ENCODE measurements around the gene MAP2K6.

MAP2K6 gene

DNA sequence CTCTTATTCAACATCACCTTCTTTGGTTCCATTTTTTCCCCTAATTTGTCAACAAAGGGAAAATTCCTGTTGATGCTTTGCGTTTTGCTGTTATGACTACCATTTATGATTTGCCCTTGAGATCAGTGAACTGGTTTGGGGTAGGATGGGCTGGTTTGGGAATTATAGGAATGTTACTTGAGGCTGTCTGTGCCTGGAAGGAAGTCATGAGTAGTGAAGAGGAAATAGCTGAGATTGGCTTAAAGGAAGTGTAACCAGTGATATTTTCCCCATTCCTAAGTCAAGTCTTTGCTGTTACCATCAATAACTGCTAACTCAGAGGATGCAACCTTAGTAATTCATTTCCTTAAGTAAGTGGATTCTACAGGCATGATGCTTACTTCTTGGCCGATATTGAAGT, 179.2 kb downstream of the MAP2K6 start:
- Histone ChIP-seq H3K4me1 (ENCODE audit: control insufficient read depth, insufficient read depth, low read length) (no peaks in the 10 kb centered on the region), H3K27ac (ENCODE audit: low read length) (no peak overlapping the region), H3K9me3 (ENCODE audit: control insufficient read depth in 2 of 2, low read length in 2 of 2) (no peaks in the 10 kb centered on the region), H3K4me3 (ENCODE audit: low read length in 2 of 2) (no peak overlapping the region), H3K27me3 (ENCODE audit: control insufficient read depth in 1 of 2, insufficient read depth in 2 of 2, low read length in 2 of 2) (no peaks in the 10 kb centered on the region), H3K36me3 (ENCODE audit: control insufficient read depth in 2 of 2, insufficient read depth in 2 of 2, low read length in 2 of 2) (no peaks in the 10 kb centered on the region), H3K9ac (ENCODE audit: low read length in 2 of 2) (no peak overlapping the region)

DNA sequence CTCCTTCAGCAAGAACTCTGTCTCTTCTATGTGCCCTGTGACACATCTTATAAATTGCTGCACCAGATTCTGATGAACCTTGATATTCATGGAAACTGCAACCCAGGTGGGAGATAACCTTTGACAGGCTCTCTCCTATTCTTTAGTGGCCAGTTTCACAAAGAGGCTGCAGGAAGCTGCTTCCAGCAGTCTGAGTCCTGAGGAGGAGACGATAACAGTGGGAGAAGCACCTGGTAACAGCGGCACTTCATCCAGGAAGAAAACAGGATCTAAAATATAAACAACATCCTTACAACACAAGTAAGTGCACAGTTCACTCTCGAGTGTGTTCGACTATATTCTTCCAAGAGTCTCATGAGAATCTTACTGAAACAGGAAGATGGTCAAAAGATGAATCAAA, 180.1 kb downstream of the MAP2K6 start:
- H3K4me1 ChIP-seq (ENCODE audit: control insufficient read depth, insufficient read depth, low read length): no peaks in the 10 kb centered on the region
- H3K36me3 ChIP-seq (ENCODE audit: control insufficient read depth in 2 of 2, insufficient read depth in 2 of 2, low read length in 2 of 2): no peaks in the 10 kb centered on the region
- H3K9ac ChIP-seq (ENCODE audit: low read length in 2 of 2): no peak overlapping the region
- H3K27me3 ChIP-seq (ENCODE audit: control insufficient read depth in 1 of 2, insufficient read depth in 2 of 2, low read length in 2 of 2): no peaks in the 10 kb centered on the region
- H3K4me3 ChIP-seq (ENCODE audit: low read length in 2 of 2): no peak overlapping the region
- no peaks in the 10 kb centered on the region for H3K9me3 ChIP-seq (ENCODE audit: control insufficient read depth in 2 of 2, low read length in 2 of 2)
- no peak overlapping the region for H3K27ac ChIP-seq (ENCODE audit: low read length)

DNA sequence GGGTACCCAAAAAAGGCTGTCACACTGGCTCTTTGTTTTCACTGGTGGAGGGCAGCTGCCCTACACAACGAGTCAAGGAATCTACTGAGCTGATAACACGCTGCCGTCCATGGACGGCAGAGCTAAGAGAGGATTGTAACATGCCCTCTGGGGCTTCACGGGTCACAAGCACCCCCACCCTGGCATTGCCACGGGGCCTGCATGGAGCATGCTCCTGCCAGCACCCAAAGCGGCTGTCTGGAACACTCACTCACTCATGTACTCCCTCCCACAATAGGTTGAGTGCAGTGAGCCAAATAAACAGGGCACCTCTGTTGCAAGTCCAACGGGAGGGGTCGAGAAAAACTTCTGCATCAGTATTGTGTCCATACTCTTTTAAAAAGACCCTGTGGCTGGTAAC, 181.6 kb downstream of the MAP2K6 start:
- no peaks in the 10 kb centered on the region for H3K4me1 ChIP-seq (ENCODE audit: control insufficient read depth, insufficient read depth, low read length)
- H3K9ac ChIP-seq (ENCODE audit: low read length in 2 of 2): no peak overlapping the region
- H3K27ac ChIP-seq (ENCODE audit: low read length): no peak overlapping the region

DNA sequence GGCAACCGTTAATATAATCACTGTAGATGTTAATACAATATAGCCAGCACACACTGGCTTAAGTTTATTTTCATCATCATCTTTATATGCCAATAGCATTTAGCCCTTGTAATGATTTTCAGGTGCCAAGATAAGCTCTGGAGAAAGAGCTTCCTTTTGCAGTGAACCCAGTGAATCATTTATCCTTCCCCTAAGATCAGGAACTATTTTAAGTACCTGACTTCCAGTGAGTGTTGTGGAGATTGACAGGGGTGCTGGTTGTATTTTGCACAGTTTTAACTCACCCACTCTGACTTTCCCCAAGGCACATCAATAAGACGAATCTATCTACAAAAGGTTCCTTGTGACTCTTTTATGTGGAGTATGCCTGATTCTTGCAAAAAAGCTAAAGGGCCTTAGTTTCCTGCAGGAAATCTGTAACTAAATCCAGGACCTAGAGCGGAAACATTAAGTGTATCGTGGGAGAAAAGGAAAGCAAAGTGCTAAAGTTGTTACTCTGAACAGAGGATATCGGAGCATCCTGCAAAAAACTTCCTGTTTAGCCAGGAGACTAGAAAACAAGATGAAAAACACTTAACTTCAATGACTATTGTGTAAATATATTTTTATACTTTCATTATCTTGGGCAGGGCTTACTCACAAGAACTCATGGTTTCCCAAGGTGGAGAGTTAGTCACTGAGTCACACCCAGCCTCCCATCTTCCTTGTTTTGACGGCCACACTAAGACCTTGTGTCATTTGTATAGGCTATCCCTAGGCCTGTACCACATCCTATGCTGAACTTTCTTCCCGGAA, 183.6 kb downstream of the MAP2K6 start:
- Histone ChIP-seq H3K9ac (ENCODE audit: low read length in 2 of 2) (no peak overlapping the region), H3K4me3 (ENCODE audit: low read length in 2 of 2) (no peak overlapping the region), H3K36me3 (ENCODE audit: control insufficient read depth in 2 of 2, insufficient read depth in 2 of 2, low read length in 2 of 2) (no peaks in the 10 kb centered on the region), H3K27me3 (ENCODE audit: control insufficient read depth in 1 of 2, insufficient read depth in 2 of 2, low read length in 2 of 2) (no peaks in the 10 kb centered on the region), H3K4me1 (ENCODE audit: control insufficient read depth, insufficient read depth, low read length) (no peaks in the 10 kb centered on the region), H3K9me3 (ENCODE audit: control insufficient read depth in 2 of 2, low read length in 2 of 2) (no peaks in the 10 kb centered on the region), H3K27ac (ENCODE audit: low read length) (no peak overlapping the region)

More for the DNA sequence above, 181.6 kb downstream of the MAP2K6 start:
- H3K27me3 ChIP-seq (ENCODE audit: control insufficient read depth in 1 of 2, insufficient read depth in 2 of 2, low read length in 2 of 2): no peaks in the 10 kb centered on the region
- no peaks in the 10 kb centered on the region for H3K9me3 ChIP-seq (ENCODE audit: control insufficient read depth in 2 of 2, low read length in 2 of 2)
- no peak overlapping the region for H3K4me3 ChIP-seq (ENCODE audit: low read length in 2 of 2)
- H3K36me3 ChIP-seq (ENCODE audit: control insufficient read depth in 2 of 2, insufficient read depth in 2 of 2, low read length in 2 of 2): no peaks in the 10 kb centered on the region

DNA sequence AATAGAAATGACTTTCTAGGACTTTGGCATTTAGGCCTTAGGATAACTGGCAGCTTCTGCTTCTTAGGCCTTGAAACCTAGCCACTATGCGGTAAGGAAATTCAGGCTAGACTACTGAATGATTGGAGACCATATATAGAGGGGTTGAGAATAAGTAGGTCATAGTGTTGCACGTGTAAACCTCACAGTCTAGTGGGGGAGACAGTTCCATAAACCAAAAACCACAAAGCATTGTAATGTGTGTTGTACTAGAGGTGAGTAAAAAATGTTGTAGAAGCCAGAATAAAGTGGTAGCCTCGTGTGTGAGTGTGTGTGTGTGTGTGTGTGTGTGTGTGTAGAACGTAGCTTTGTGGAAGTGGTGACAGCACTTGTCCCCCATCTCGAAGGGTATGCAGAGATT, 188.5 kb downstream of the MAP2K6 start:
- Histone ChIP-seq H3K9ac (ENCODE audit: low read length in 2 of 2) (no peak overlapping the region), H3K27ac (ENCODE audit: low read length) (no peak overlapping the region), H3K9me3 (ENCODE audit: control insufficient read depth in 2 of 2, low read length in 2 of 2) (no peaks in the 10 kb centered on the region), H3K4me1 (ENCODE audit: control insufficient read depth, insufficient read depth, low read length) (peaks cover 8% of the 10 kb centered on the region), H3K27me3 (ENCODE audit: control insufficient read depth in 1 of 2, insufficient read depth in 2 of 2, low read length in 2 of 2) (no peaks in the 10 kb centered on the region), H3K4me3 (ENCODE audit: low read length in 2 of 2) (no peak overlapping the region), H3K36me3 (ENCODE audit: control insufficient read depth in 2 of 2, insufficient read depth in 2 of 2, low read length in 2 of 2) (no peaks in the 10 kb centered on the region)

All from stomach smooth muscle (tissue), 2 donors.